Panc1 (cell line): ENCODE data around the gene NALCN. TPM values are rescaled to one million over a fixed set of nuclear protein-coding genes. Genes with fewer than 3 reads are reported as not detected.

Experiments used
- ATAC-seq: fragments of 200-7000 bp; cut with Tn5 transposase; 2 replicates; pipeline ENCODE4 v1.9.1; 2020; ENCODE audit warnings: mild to moderate bottlenecking, moderate library complexity
- BruUV-seq: library from RNA; stranded (reverse); fragments of 400-500 nt; replicated peaks from 2 replicates; lab custom pipeline; 2021; lab: Mats Ljungman, UMichigan
- CTCF ChIA-PET: fragments of 300-600 bp; sonication (Branson Sonifier 250); formaldehyde crosslinking; loops from one replicate; lab custom pipeline; 2022; ENCODE audit warnings: antibody characterized with exemption; lab: Charles Lee
- POLR2A ChIA-PET: fragments of 300-600 bp; sonication (Branson Sonifier 250); formaldehyde crosslinking; loops from one replicate; lab custom pipeline; 2022; ENCODE audit warnings: antibody characterized with exemption; lab: Charles Lee
- DNase-seq: peaks from one replicate; pipeline ENCODE4 v3.0.0-alpha.2; 2010; ENCODE audit warnings: low read depth, low spot score
- H3K27ac ChIP-seq: 2 replicates; pipeline ENCODE4 v1.5.1; 2011; ENCODE audit warnings: mild to moderate bottlenecking, low read length, inconsistent platforms
- H3K27me3 ChIP-seq: fragments of 200-500 bp; sonication (Bioruptor generic); 2 replicates; pipeline ENCODE4 v1.6.0; 2014; ENCODE audit warnings: low read length, inconsistent platforms; ENCODE audit not compliant: control insufficient read depth, insufficient read depth
- H3K36me3 ChIP-seq: fragments of 200-500 bp; sonication (Bioruptor generic); 2 replicates; pipeline ENCODE4 v1.5.1; 2014; ENCODE audit warnings: inconsistent platforms, mild to moderate bottlenecking, low read length, moderate library complexity; ENCODE audit not compliant: control insufficient read depth, insufficient read depth
- H3K4me1 ChIP-seq: 2 replicates; pipeline ENCODE4 v1.5.1; 2011; ENCODE audit warnings: inconsistent platforms, mild to moderate bottlenecking, low read length, moderate library complexity; ENCODE audit not compliant: control insufficient read depth, insufficient read depth
- H3K4me3 ChIP-seq, 2 experiments: 2 replicates each; pipeline ENCODE4 v1.5.1; 2011 to 2012; ENCODE audit warnings: low read depth in 2 of 2, low read length in 2 of 2, mild to moderate bottlenecking in 2 of 2, inconsistent platforms in 1 of 2, moderate library complexity in 1 of 2
- H3K9me3 ChIP-seq: fragments of 200-500 bp; sonication (Bioruptor generic); 2 replicates; pipeline ENCODE4 v1.5.1; 2014; ENCODE audit warnings: low read depth, mild to moderate bottlenecking, inconsistent platforms, low read length, moderate library complexity; ENCODE audit not compliant: control insufficient read depth, insufficient read depth
- CTCF ChIP-seq: fragments of 450-650 bp; IDR thresholded peaks from 2 replicates; pipeline ENCODE4 v1.5.1; 2017; ENCODE audit warnings: mild to moderate bottlenecking
- POLR2AphosphoS5 ChIP-seq: IDR thresholded peaks from 2 replicates; pipeline ENCODE4 v1.6.1; 2012; ENCODE audit warnings: mild to moderate bottlenecking, low read depth, low read length, moderate library complexity
- REST ChIP-seq, 2 experiments: IDR thresholded peaks; 2 replicates each; pipeline ENCODE4 v1.6.1; 2011 to 2012; ENCODE audit warnings: low read depth in 2 of 2, control low read depth in 1 of 2, low read length in 1 of 2, mild to moderate bottlenecking in 1 of 2, moderate library complexity in 1 of 2; ENCODE audit not compliant: insufficient read depth in 1 of 2
- SIN3A ChIP-seq: IDR thresholded peaks from 2 replicates; pipeline ENCODE4 v1.6.1; 2012; ENCODE audit warnings: low read depth, mild to moderate bottlenecking, low read length, moderate library complexity, borderline replicate concordance; ENCODE audit not compliant: insufficient read depth
- TCF7L2 ChIP-seq: IDR thresholded peaks from 2 replicates; pipeline ENCODE4 v1.6.1; 2011; ENCODE audit warnings: mild to moderate bottlenecking, low read depth, low read length, inconsistent platforms
- in situ Hi-C: cut with HindIII; loops from 2 replicates; pipeline ENCODE4 v1.10.0; 2016; ENCODE audit warnings: low sequenced_read_pairs, low pct_unique_long_range_greater_than_20kb
- intact Hi-C: fragments of 100-400 bp; cut with micrococcal nuclease; formaldehyde crosslinking; loops from one replicate; pipeline ENCODE4 v1.10.0; 2022; ENCODE audit not compliant: unreplicated experiment
- total RNA-seq: library from RNA; stranded (reverse); gene quantifications from one replicate; pipeline ENCODE4 v1.2.1, GENCODE V29; 2021; ENCODE audit not compliant: unreplicated experiment

Gene NALCN
- total RNA-seq, 1 experiment from 2014 or later: 10.9 TPM

GRCh38 chr13:101305981-101306411 is 110.3 kb downstream of the NALCN start:
- H3K9me3 ChIP-seq: no peaks in the 10 kb centered on the region
- POLR2A ChIA-PET: no interaction called here
- no peak for DNase-seq
- no peak overlapping the region for H3K4me3 ChIP-seq
- intact Hi-C loops: no loop called here
- H3K27ac ChIP-seq: no peak overlapping the region
- ATAC-seq: no peak
- TF ChIP-seq CTCF (no peak), REST (IDR thresholded peaks at IDR 0.05; ENCODE audit: insufficient read depth in 1 of 2, low read depth in 2 of 2, low read length in 1 of 2) (no peak), TCF7L2 (no peak), SIN3A (no peak), POLR2AphosphoS5 (no peak)
- in situ Hi-C loops: no loop called here
- CTCF ChIA-PET: no interaction called here
- no TSS peak for BruUV-seq
- H3K36me3 ChIP-seq: no peaks in the 10 kb centered on the region
- H3K4me1 ChIP-seq: no peaks in the 10 kb centered on the region
- H3K27me3 ChIP-seq: no peaks in the 10 kb centered on the region

- CTCF ChIA-PET: no interaction called here
Observed at GRCh38 chr13:101303521-101303920, 112.8 kb downstream of the NALCN start.

More at GRCh38 chr13:101303521-101303920, 112.8 kb downstream of the NALCN start:
- Histone ChIP-seq H3K36me3 (no peaks in the 10 kb centered on the region), H3K4me1 (no peaks in the 10 kb centered on the region), H3K27me3 (no peaks in the 10 kb centered on the region), H3K9me3 (no peaks in the 10 kb centered on the region), H3K27ac (no peak overlapping the region), H3K4me3 (no peak overlapping the region)
- no peak for DNase-seq
- no peak for TF ChIP-seq TCF7L2
- TF ChIP-seq REST (IDR thresholded peaks at IDR 0.05; ENCODE audit: insufficient read depth in 1 of 2, low read depth in 2 of 2, low read length in 1 of 2): no peak
- no peak for TF ChIP-seq CTCF
- no peak for TF ChIP-seq POLR2AphosphoS5
- no peak for TF ChIP-seq SIN3A
- ATAC-seq: no peak
- intact Hi-C loops: no loop called here
- POLR2A ChIA-PET: no interaction called here
- BruUV-seq: no TSS peak
- in situ Hi-C loops: no loop called here
